Measurements from ENCODE around the gene SPHK1.
"Not testable (repeated sequence)": the region's sequence is repeated elsewhere in the genome, so short reads cannot be mapped to it uniquely, and the experiment has no call there.

The SPHK1 gene

GRCh38 chr17:76343106-76343505, 41.3 kb upstream of the SPHK1 start:
- no peak overlapping the region for H3K4me3 Mint-ChIP-seq

GRCh38 chr17:76345377-76345974, 38.9 kb upstream of the SPHK1 start:
- Mint-ChIP-seq H3K27ac (no peak overlapping the region), H3K27me3 (ENCODE audit: low read depth, poor library complexity) (peaks cover 5% of the 10 kb centered on the region), H3K4me3 (no peak overlapping the region), H3K9me3 (no peaks in the 10 kb centered on the region), H3K36me3 (ENCODE audit: low read depth) (peaks cover 60% of the 10 kb centered on the region), H3K4me1 (peaks cover 9% of the 10 kb centered on the region)
- TF ChIP-seq CTCF (IDR thresholded peaks at IDR 0.05) = no peak
- no peak for DNase-seq

More at GRCh38 chr17:76343106-76343505, 41.3 kb upstream of the SPHK1 start:
- peaks cover 9% of the 10 kb centered on the region for H3K4me1 Mint-ChIP-seq
- no peak for DNase-seq
- no peak overlapping the region for H3K27ac Mint-ChIP-seq
- peaks cover 68% of the 10 kb centered on the region for H3K36me3 Mint-ChIP-seq (ENCODE audit: low read depth)
- no peaks in the 10 kb centered on the region for H3K9me3 Mint-ChIP-seq
- TF ChIP-seq CTCF (IDR thresholded peaks at IDR 0.05) = no peak
- H3K27me3 Mint-ChIP-seq (ENCODE audit: low read depth, poor library complexity) = peaks cover 2% of the 10 kb centered on the region

GRCh38 chr17:76346936-76347335, 37.5 kb upstream of the SPHK1 start:
- H3K9me3 Mint-ChIP-seq; H3K27me3 Mint-ChIP-seq (ENCODE audit: low read depth, poor library complexity); H3K4me3 Mint-ChIP-seq; DNase-seq: not testable (repeated sequence)
- Mint-ChIP-seq H3K4me1 (peaks cover 16% of the 10 kb centered on the region), H3K36me3 (ENCODE audit: low read depth) (peaks cover 55% of the 10 kb centered on the region), H3K27ac (peak overlapping the region; percentile 66)

GRCh38 chr17:76350463-76350862, 33.9 kb upstream of the SPHK1 start:
- TF ChIP-seq CTCF (IDR thresholded peaks at IDR 0.05) = no peak
- Mint-ChIP-seq H3K27me3 (ENCODE audit: low read depth, poor library complexity) (peaks cover 9% of the 10 kb centered on the region), H3K36me3 (ENCODE audit: low read depth) (peaks cover 40% of the 10 kb centered on the region), H3K4me1 (peaks cover 38% of the 10 kb centered on the region), H3K27ac (no peak overlapping the region), H3K9me3 (no peaks in the 10 kb centered on the region), H3K4me3 (no peak overlapping the region)
- DNase-seq = no peak

- peaks cover 34% of the 10 kb centered on the region for H3K4me1 Mint-ChIP-seq
- no peaks in the 10 kb centered on the region for H3K9me3 Mint-ChIP-seq
- TF ChIP-seq CTCF (IDR thresholded peaks at IDR 0.05) = no peak
- H3K36me3 Mint-ChIP-seq (ENCODE audit: low read depth) = peaks cover 29% of the 10 kb centered on the region
- no peak for DNase-seq
- peak overlapping the region; percentile 90 for H3K4me3 Mint-ChIP-seq
- peaks cover 9% of the 10 kb centered on the region for H3K27me3 Mint-ChIP-seq (ENCODE audit: low read depth, poor library complexity)
- peak overlapping the region; percentile 49 for H3K27ac Mint-ChIP-seq
These were observed 32.8 kb upstream of the SPHK1 start for GRCh38 chr17:76351526-76352071.

- Mint-ChIP-seq H3K9me3 (no peaks in the 10 kb centered on the region), H3K27me3 (ENCODE audit: low read depth, poor library complexity) (peaks cover 9% of the 10 kb centered on the region), H3K36me3 (ENCODE audit: low read depth) (peaks cover 15% of the 10 kb centered on the region), H3K4me1 (peaks cover 29% of the 10 kb centered on the region), H3K4me3 (peak overlapping the region; percentile 90), H3K27ac (peak overlapping the region; percentile 37)
- TF ChIP-seq CTCF (IDR thresholded peaks at IDR 0.05) = no peak
- DNase-seq = peak; percentile 50
These were observed 31.3 kb upstream of the SPHK1 start for GRCh38 chr17:76353004-76353598.

All from nephron progenitor cell (in vitro differentiated cells).